ENCODE data around the gene PRKG1.

DNA sequence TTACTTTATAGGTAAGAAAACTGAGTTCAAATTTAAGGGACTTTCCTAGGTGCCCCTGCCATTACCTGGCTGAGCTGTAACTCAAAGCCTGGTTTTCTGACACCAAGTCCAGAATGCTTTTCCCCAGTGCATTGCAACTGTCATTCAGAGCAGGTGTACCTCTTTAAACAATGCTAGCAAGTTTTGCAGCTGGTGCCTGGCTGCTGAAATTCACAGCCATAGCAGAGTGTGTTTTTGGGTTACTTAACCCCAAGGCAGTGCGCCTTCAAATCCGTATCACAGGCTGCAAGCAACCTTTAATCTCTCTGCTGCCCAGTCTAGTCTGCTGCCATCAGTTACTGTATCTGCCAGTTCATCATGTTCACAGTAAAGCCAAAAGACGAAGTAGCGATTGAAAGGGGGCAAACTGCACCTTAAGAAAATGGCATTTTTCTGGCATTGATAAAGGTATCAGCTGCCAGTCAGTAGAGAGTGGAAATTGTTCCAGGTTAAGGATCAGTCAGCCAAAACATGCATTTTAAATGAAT is 359.7 kb downstream of the PRKG1 start:
- no peak for TF ChIP-seq EZH2 (IDR thresholded peaks at IDR 0.05; ENCODE audit: low read length)
- TF ChIP-seq, protein P1, sequence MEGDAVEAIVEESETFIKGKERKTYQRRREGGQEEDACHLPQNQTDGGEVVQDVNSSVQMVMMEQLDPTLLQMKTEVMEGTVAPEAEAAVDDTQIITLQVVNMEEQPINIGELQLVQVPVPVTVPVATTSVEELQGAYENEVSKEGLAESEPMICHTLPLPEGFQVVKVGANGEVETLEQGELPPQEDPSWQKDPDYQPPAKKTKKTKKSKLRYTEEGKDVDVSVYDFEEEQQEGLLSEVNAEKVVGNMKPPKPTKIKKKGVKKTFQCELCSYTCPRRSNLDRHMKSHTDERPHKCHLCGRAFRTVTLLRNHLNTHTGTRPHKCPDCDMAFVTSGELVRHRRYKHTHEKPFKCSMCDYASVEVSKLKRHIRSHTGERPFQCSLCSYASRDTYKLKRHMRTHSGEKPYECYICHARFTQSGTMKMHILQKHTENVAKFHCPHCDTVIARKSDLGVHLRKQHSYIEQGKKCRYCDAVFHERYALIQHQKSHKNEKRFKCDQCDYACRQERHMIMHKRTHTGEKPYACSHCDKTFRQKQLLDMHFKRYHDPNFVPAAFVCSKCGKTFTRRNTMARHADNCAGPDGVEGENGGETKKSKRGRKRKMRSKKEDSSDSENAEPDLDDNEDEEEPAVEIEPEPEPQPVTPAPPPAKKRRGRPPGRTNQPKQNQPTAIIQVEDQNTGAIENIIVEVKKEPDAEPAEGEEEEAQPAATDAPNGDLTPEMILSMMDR (optimal IDR thresholded peaks at IDR 0.05 in 1 of 3, IDR thresholded peaks at IDR 0.05 in 1 of 3, conservative IDR thresholded peaks at IDR 0.05 in 1 of 3; ENCODE audit: extremely low read depth in 1 of 3, insufficient read depth in 2 of 3, low read length in 3 of 3) = no peak

All from keratinocyte (primary cell).